K562 treated with DMSO at 1 percent for 24 hours (cell line): Measurements from ENCODE around the gene NOC4L. TPM values are rescaled to one million over a fixed set of nuclear protein-coding genes. Genes with fewer than 3 reads are reported as not detected.

Experiments used
- total RNA-seq: library from RNA; unstranded; fragments of 300-600 nt; gene quantifications from 2 replicates; pipeline ENCODE4 v1.2.3, GENCODE V29; 2022; ENCODE audit warnings: low read depth; ENCODE audit not compliant: insufficient read depth

Gene NOC4L
- total RNA-seq: 54.2 and 57.3 TPM in 2 replicates

DNA sequence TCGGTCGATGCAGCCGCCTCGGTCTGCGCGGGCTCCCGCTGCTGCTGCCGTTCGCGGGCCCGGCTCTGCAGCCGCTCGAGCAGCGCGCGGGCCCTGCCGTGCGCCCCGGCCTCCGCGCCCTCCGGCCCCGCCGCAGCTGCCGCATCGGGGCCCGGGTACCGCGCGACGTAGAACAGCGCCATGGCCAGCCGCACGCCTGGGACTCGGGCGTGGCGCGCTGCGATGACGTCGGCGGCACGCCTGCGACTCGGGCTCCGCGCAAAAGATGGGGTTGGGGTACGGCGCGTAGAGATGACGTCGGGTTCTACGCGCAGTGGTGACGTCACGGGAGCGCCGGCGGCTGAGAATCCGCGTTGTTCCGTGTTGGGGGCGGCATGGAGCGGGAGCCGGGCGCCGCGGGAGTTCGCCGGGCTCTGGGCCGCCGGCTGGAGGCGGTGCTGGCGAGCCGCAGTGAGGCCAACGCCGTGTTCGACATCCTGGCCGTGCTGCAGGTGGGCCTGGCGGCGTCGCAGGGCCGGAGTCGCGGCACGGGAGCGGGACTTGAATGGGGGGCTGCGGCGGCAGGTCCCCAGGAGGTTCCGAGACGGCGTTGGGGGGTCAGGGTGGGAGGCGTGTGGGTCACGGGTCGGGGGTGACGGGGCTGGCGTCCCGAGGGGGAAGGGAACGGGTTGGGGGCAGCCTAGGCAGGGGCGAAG is at the start of gene NOC4L, which contains the start of gene DDX51:
NOC4L (plus strand) TSS at position 343 of the 695 bp plus-strand sequence; CDS start at position 375, 32 bp downstream.
DDX51 (minus strand) TSS at position 205 of the 695 bp plus-strand sequence; CDS start at position 182, 23 bp downstream.

Other genes with a start within 250 kb of the NOC4L start
- gene ULK1, start 249.8 kb upstream of the NOC4L start, total RNA-seq: 58.3 and 59.0 TPM in 2 replicates
- 27.0 and 29.7 TPM in 2 replicates for gene PUS1, start 215.2 kb upstream of the NOC4L start, total RNA-seq
- gene EP400, start 194.5 kb upstream of the NOC4L start, total RNA-seq: 37.1 and 39.7 TPM in 2 replicates
- gene DDX51, start 138 bp upstream of the NOC4L start, total RNA-seq: 7.8 and 8.8 TPM in 2 replicates
- gene GALNT9, start 185.1 kb downstream of the NOC4L start, total RNA-seq: not detected in 2 replicates